Measurements from ENCODE around the gene TMEM132A.

DNA sequence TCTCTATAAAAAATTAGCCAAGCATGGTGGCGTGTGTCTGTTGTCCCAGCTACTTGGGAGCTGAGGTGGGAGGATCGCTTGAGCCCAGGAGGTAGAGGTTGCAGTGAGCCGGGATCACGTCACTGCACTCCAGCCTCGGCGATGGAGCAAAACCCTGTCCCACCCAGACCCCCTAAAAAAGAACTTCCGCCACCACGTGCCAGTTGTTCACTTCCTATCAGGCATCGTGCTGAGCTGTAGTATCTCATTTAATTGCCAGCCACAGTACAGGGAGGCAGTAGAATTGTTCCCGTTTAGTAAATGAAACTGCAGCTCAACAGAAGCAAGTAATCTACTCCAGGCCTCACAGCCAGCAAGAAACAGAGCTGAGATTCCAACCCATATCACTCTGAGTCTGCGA, 3.0 kb upstream of the TMEM132A start:
- TF ChIP-seq ZNF354B (CRISPR knock-in tag; IDR thresholded peaks at IDR 0.05) (no peak), ZNF782 (CRISPR knock-in tag; IDR thresholded peaks at IDR 0.05; ENCODE audit: borderline replicate concordance) (no peak), FOXM1 (CRISPR knock-in tag; IDR thresholded peaks at IDR 0.05) (no peak), ZNF431 (CRISPR knock-in tag; IDR thresholded peaks at IDR 0.05; ENCODE audit: borderline replicate concordance, low read depth) (no peak), BRD4 (CRISPR knock-in tag; IDR thresholded peaks at IDR 0.05) (no peak), CTCF (CRISPR knock-in tag; IDR thresholded peaks at IDR 0.05) (no peak), KDM5A (IDR thresholded peaks at IDR 0.05; ENCODE audit: borderline replicate concordance, low read length) (no peak), POLR2A (IDR thresholded peaks at IDR 0.05; ENCODE audit: insufficient read depth in 1 of 2, low read depth in 2 of 2, low read length in 2 of 2) (no peak), JUND (CRISPR knock-in tag; IDR thresholded peaks at IDR 0.05) (no peak)
- TF ChIP-seq, protein P1, sequence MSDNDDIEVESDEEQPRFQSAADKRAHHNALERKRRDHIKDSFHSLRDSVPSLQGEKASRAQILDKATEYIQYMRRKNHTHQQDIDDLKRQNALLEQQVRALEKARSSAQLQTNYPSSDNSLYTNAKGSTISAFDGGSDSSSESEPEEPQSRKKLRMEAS (IDR thresholded peaks at IDR 0.05) = no peak
